CD14-positive monocyte (primary cell): ENCODE results near the gene RBM41. TPM values are rescaled to one million over a fixed set of nuclear protein-coding genes. Genes with fewer than 3 reads are reported as not detected.

Experiments used
- DNase-seq, 3 donors: peaks; one replicate each; pipeline ENCODE4 v3.0.0-alpha.2; 2011 to 2022
- H2AFZ ChIP-seq: 2 replicates; pipeline ENCODE4 v1.6.0; 2012; ENCODE audit warnings: mild to moderate bottlenecking, low read depth, low read length, inconsistent platforms; ENCODE audit not compliant: insufficient read depth, poor library complexity, severe bottlenecking
- H3K27ac ChIP-seq, 2 donors: 1 replicate in 1 of 2; 2 replicates in 1 of 2; pipeline ENCODE4 v1.5.1; 2012 to 2013; ENCODE audit warnings: low read length in 2 of 2, control low read depth in 1 of 2, inconsistent platforms in 1 of 2, low read depth in 1 of 2, mild to moderate bottlenecking in 1 of 2
- H3K27me3 ChIP-seq, 2 donors: one replicate each; pipeline versions ENCODE4 v1.6.0 to v1.6.1; 2011 to 2013; ENCODE audit warnings: low read length in 2 of 2; ENCODE audit not compliant: control insufficient read depth in 2 of 2, insufficient read depth in 2 of 2
- H3K36me3 ChIP-seq, 2 donors: replicated peaks in 1 of 2; 1 replicate in 1 of 2; 2 replicates in 1 of 2; pipeline versions ENCODE4 v1.5.1 to v1.6.1; 2012 to 2013; ENCODE audit warnings: low read length in 2 of 2, control low read depth in 1 of 2, inconsistent platforms in 1 of 2, mild to moderate bottlenecking in 1 of 2; ENCODE audit not compliant: insufficient read depth in 2 of 2, control insufficient read depth in 1 of 2
- H3K4me1 ChIP-seq, 2 donors: 1 replicate in 1 of 2; 2 replicates in 1 of 2; pipeline versions ENCODE4 v1.5.1 to v1.6.1; 2012 to 2013; ENCODE audit warnings: low read length in 2 of 2, control low read depth in 1 of 2, inconsistent platforms in 1 of 2, mild to moderate bottlenecking in 1 of 2, moderate library complexity in 1 of 2; ENCODE audit not compliant: insufficient read depth in 2 of 2, control insufficient read depth in 1 of 2
- H3K4me2 ChIP-seq: replicated peaks from 2 replicates; pipeline ENCODE3; 2012; ENCODE audit warnings: low read length, moderate library complexity, mild to moderate bottlenecking; ENCODE audit not compliant: poor library complexity, severe bottlenecking; ENCODE audit errors: extremely low read depth
- H3K4me3 ChIP-seq, 3 experiments: fragments of 200-600 bp in 1 of 3; sonication (generic) in 1 of 3; replicated peaks in 1 of 3; 1 replicate in 2 of 3; 2 replicates in 1 of 3; pipeline ENCODE4 v1.5.1; 2011 to 2013; ENCODE audit warnings: low read length in 3 of 3, mild to moderate bottlenecking in 3 of 3, control low read depth in 2 of 3, low read depth in 2 of 3, inconsistent platforms in 1 of 3, moderate library complexity in 1 of 3
- H3K79me2 ChIP-seq: 2 replicates; pipeline ENCODE4 v1.6.0; 2012; ENCODE audit warnings: mild to moderate bottlenecking, control low read depth, inconsistent platforms, low read length, moderate library complexity; ENCODE audit not compliant: insufficient read depth
- H3K9ac ChIP-seq: 2 replicates; pipeline ENCODE4 v1.6.0; 2017; ENCODE audit warnings: low read length, mild to moderate bottlenecking; ENCODE audit not compliant: insufficient read depth, poor library complexity, severe bottlenecking
- H3K9me3 ChIP-seq, 2 donors: replicated peaks in 1 of 2; 1 replicate in 1 of 2; 2 replicates in 1 of 2; pipeline versions ENCODE4 v1.5.1 to v1.6.1; 2012 to 2013; ENCODE audit warnings: low read length in 2 of 2, control low read depth in 1 of 2; ENCODE audit not compliant: control insufficient read depth in 1 of 2, insufficient read depth in 1 of 2
- H4K20me1 ChIP-seq: 2 replicates; pipeline ENCODE4 v1.6.0; 2012; ENCODE audit warnings: mild to moderate bottlenecking, low read length, control low read depth, moderate library complexity; ENCODE audit not compliant: insufficient read depth
- H3K27ac Mint-ChIP-seq, 7 donors: one replicate each; pipeline ENCODE4 v1.8.0; 2020; ENCODE audit warnings: mild to moderate bottlenecking in 7 of 7, mixed read lengths in 7 of 7, moderate library complexity in 6 of 7, inconsistent platforms in 2 of 7
- H3K27me3 Mint-ChIP-seq, 3 donors: one replicate each; pipeline ENCODE4 v1.8.0; 2021 to 2022; ENCODE audit warnings: low read depth in 3 of 3, mild to moderate bottlenecking in 3 of 3, mixed read lengths in 3 of 3, moderate library complexity in 3 of 3, inconsistent platforms in 1 of 3
- H3K36me3 Mint-ChIP-seq, 2 donors: one replicate each; pipeline ENCODE4 v1.8.0; 2020; ENCODE audit warnings: mixed read lengths in 2 of 2, inconsistent platforms in 1 of 2, mild to moderate bottlenecking in 1 of 2
- H3K4me1 Mint-ChIP-seq: one replicate; pipeline ENCODE4 v1.8.0; 2020; ENCODE audit warnings: mild to moderate bottlenecking, mixed read lengths
- H3K4me3 Mint-ChIP-seq, 2 donors: one replicate each; pipeline ENCODE4 v1.8.0; 2020; ENCODE audit warnings: mild to moderate bottlenecking in 2 of 2, mixed read lengths in 2 of 2, moderate library complexity in 1 of 2
- H3K9me3 Mint-ChIP-seq, 7 donors: one replicate each; pipeline ENCODE4 v1.8.0; 2020 to 2022; ENCODE audit warnings: mixed read lengths in 7 of 7, mild to moderate bottlenecking in 6 of 7, moderate library complexity in 6 of 7, inconsistent platforms in 2 of 7
- CTCF ChIP-seq: fragments of 200-600 bp; IDR thresholded peaks from one replicate; pipeline ENCODE4 v1.8.0; 2022; ENCODE audit warnings: antibody characterized with exemption, mild to moderate bottlenecking
- WGBS: methylation state at CpG from one replicate; pipeline ENCODE4 v1.1.5; 2013; ENCODE audit warnings: missing lambda C conversion rate; ENCODE audit not compliant: insufficient coverage; 5-methylcytosine and 5-hydroxymethylcytosine counted together
- intact Hi-C, 2 donors: fragments of 100-400 bp; cut with micrococcal nuclease; formaldehyde crosslinking; loops; one replicate each; pipeline versions ENCODE4 v1.15.0 to v1.15.1; 2023
- polyA plus RNA-seq, 3 donors: library from polyadenylated mRNA; depleted of rRNA in 1 of 3; unstranded in 2 of 3; stranded (reverse) in 1 of 3; fragments of 300-500 nt in 2 of 3; fragments of >200 nt in 1 of 3; fragmentation: Illumina TruSeq in 2 of 3; gene quantifications; 1 replicate in 2 of 3; 2 replicates in 1 of 3; pipeline ENCODE4 v1.2.3, GENCODE V29; 2012 to 2021

Gene RBM41
- polyA plus RNA-seq, 3 donors: 3.9 to 9.5 (median 8.6) TPM

GRCh38 chrX:107054978-107055377, 63.6 kb downstream of the RBM41 start:
- H3K79me2 ChIP-seq: no peaks in the 10 kb centered on the region
- Mint-ChIP-seq H3K4me1 (no peaks in the 10 kb centered on the region), H3K36me3 (no peaks in the 10 kb centered on the region), H3K27ac (no peak overlapping the region), H3K9me3 (peaks cover 0 to 4% (median 2%) of the 10 kb centered on the region in 7 donors), H3K4me3 (no peak overlapping the region), H3K27me3 (peaks cover 0 to 10% (median 1%) of the 10 kb centered on the region in 3 donors)
- H3K4me2 ChIP-seq: no peak overlapping the region
- TF ChIP-seq CTCF: no peak
- H2AFZ ChIP-seq: no peak overlapping the region
- H4K20me1 ChIP-seq: no peaks in the 10 kb centered on the region
- H3K4me1 ChIP-seq: no peaks in the 10 kb centered on the region
- no peaks in the 10 kb centered on the region for H3K9me3 ChIP-seq
- WGBS: no CpG with 5 or more reads among the region's 3 CpGs
- H3K9ac ChIP-seq: no peak overlapping the region
- no peak for DNase-seq
- H3K27ac ChIP-seq: no peak overlapping the region
- H3K36me3 ChIP-seq: no peaks in the 10 kb centered on the region
- intact Hi-C loops: no loop called here
- no peak overlapping the region for H3K4me3 ChIP-seq
- H3K27me3 ChIP-seq: no peaks in the 10 kb centered on the region

- no peak for TF ChIP-seq CTCF
- Mint-ChIP-seq H3K36me3 (no peaks in the 10 kb centered on the region), H3K9me3 (peaks cover 0 to 2% (median under 1%) of the 10 kb centered on the region in 7 donors), H3K27ac (no peak overlapping the region), H3K4me1 (no peaks in the 10 kb centered on the region), H3K4me3 (no peak overlapping the region), H3K27me3 (peaks cover 0 to 13% (median 1%) of the 10 kb centered on the region in 3 donors)
- no peak overlapping the region for H3K4me3 ChIP-seq
- no peaks in the 10 kb centered on the region for H3K79me2 ChIP-seq
- H3K4me1 ChIP-seq: no peaks in the 10 kb centered on the region
- H3K27ac ChIP-seq: no peak overlapping the region
- no peak overlapping the region for H3K4me2 ChIP-seq
- H3K36me3 ChIP-seq: no peaks in the 10 kb centered on the region
- no peak for DNase-seq
- H3K9ac ChIP-seq: no peak overlapping the region
- WGBS: 80% methylated on average over 1 of the region's 6 CpGs
- no peaks in the 10 kb centered on the region for H4K20me1 ChIP-seq
- H2AFZ ChIP-seq: no peak overlapping the region
- H3K27me3 ChIP-seq: no peaks in the 10 kb centered on the region
- intact Hi-C loops: no loop called here
- H3K9me3 ChIP-seq: no peaks in the 10 kb centered on the region
Measured at GRCh38 chrX:107050195-107050709, 68.4 kb downstream of the RBM41 start.
